Measurements from ENCODE around the gene TBATA.

Gene TBATA

DNA sequence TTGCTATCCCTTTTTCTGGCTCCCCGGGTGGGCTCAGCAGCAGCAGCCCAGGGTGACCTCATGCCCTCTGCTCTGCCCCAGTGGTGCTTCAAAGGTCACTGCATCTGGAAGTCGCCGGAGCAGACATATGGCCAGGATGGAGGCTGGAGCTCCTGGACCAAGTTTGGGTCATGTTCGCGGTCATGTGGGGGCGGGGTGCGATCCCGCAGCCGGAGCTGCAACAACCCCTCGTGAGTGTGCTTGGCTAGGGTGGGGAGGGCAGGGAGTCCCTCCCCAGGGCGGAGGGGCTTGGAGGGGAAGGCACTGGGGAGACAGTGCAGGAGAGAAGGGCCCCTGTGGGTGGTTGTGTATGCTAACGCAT, 46.4 kb downstream of the TBATA start:
- no peak for TF ChIP-seq CTCF (conservative IDR thresholded peaks at IDR 0.05; ENCODE audit: control insufficient read depth, insufficient read depth, low read depth, low read length)
- no peak for DNase-seq (ENCODE audit: low read depth)
- no peak overlapping the region for H3K4me3 ChIP-seq (ENCODE audit: control insufficient read depth, low read depth, low read length)

GRCh38 chr10:70738006-70738760, 47.0 kb downstream of the TBATA start:
- DNase-seq (ENCODE audit: low read depth): no peak
- no peak for TF ChIP-seq CTCF (conservative IDR thresholded peaks at IDR 0.05; ENCODE audit: control insufficient read depth, insufficient read depth, low read depth, low read length)
- no peak overlapping the region for H3K4me3 ChIP-seq (ENCODE audit: control insufficient read depth, low read depth, low read length)

GRCh38 chr10:70737250-70737649, 47.9 kb downstream of the TBATA start:
- no peak for TF ChIP-seq CTCF (conservative IDR thresholded peaks at IDR 0.05; ENCODE audit: control insufficient read depth, insufficient read depth, low read depth, low read length)
- no peak overlapping the region for H3K4me3 ChIP-seq (ENCODE audit: control insufficient read depth, low read depth, low read length)
- DNase-seq (ENCODE audit: low read depth): no peak

GRCh38 chr10:70736525-70736924, 48.7 kb downstream of the TBATA start:
- DNase-seq (ENCODE audit: low read depth): no peak
- no peak overlapping the region for H3K4me3 ChIP-seq (ENCODE audit: control insufficient read depth, low read depth, low read length)
- no peak for TF ChIP-seq CTCF (conservative IDR thresholded peaks at IDR 0.05; ENCODE audit: control insufficient read depth, insufficient read depth, low read depth, low read length)

- TF ChIP-seq CTCF (conservative IDR thresholded peaks at IDR 0.05; ENCODE audit: control insufficient read depth, insufficient read depth, low read depth, low read length): no peak
- H3K4me3 ChIP-seq (ENCODE audit: control insufficient read depth, low read depth, low read length): no peak overlapping the region
- no peak for DNase-seq (ENCODE audit: low read depth)
Measured at GRCh38 chr10:70735161-70735560, 50.0 kb downstream of the TBATA start.

- no peak overlapping the region for H3K4me3 ChIP-seq (ENCODE audit: control insufficient read depth, low read depth, low read length)
- no peak for TF ChIP-seq CTCF (conservative IDR thresholded peaks at IDR 0.05; ENCODE audit: control insufficient read depth, insufficient read depth, low read depth, low read length)
- DNase-seq (ENCODE audit: low read depth): peak; percentile 37
Measured at GRCh38 chr10:70733051-70733450, 52.1 kb downstream of the TBATA start.

DNA sequence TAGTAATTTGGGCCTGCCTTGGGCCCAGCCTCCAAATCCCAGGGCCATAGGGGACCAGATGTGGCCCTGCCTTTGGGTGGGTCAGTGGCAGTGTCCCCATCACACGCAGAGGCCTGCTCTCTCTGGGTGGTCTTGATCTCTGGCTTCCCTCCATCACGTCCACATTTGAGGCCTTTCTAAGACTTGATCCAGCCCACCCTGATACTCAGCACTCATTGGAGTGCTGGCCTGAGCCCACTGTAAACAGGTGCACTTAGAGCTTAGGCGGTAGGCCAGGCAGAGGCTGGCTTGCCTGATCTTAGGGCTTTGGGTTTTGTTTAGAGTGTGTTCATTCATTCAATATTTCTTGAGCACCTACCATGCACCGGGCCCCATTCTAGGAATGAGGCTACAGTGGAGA, 52.6 kb downstream of the TBATA start:
- no peak for TF ChIP-seq CTCF (conservative IDR thresholded peaks at IDR 0.05; ENCODE audit: control insufficient read depth, insufficient read depth, low read depth, low read length)
- no peak overlapping the region for H3K4me3 ChIP-seq (ENCODE audit: control insufficient read depth, low read depth, low read length)
- no peak for DNase-seq (ENCODE audit: low read depth)

Data from fibroblast of mammary gland (primary cell).